OCI-LY3 (cell line): Measurements from ENCODE around the gene DMRT2.

Experiments
- CTCF ChIP-seq: fragments of 200-600, 300-600 bp; sonication (generic); IDR thresholded peaks from 2 replicates; pipeline ENCODE4 v1.5.1; 2014; ENCODE audit warnings: antibody characterized with exemption, low read length, low read depth
- EZH2phosphoT487 ChIP-seq: fragments of 200-600 bp; shearing (Covaris generic); IDR thresholded peaks from 2 replicates; pipeline ENCODE4 v1.6.1; 2018; ENCODE audit warnings: antibody characterized with exemption, mixed run types, low read depth

- TF ChIP-seq CTCF (no peak), EZH2phosphoT487 (no peak)
Observed at GRCh38 chr9:1007312-1007711, 42.8 kb upstream of the DMRT2 start.
